IMR-90 (cell line): ENCODE data around the gene VPS72. TPM values are rescaled to one million over a fixed set of nuclear protein-coding genes. Genes with fewer than 3 reads are reported as not detected.
A peak's percentile ranks its signal among the peaks of the same experiment; 100 is the strongest.

Experiments used
- ATAC-seq: fragments of 200-7000 bp; cut with Tn5 transposase; 2 replicates; pipeline ENCODE4 v1.9.1; 2020; ENCODE audit warnings: low read depth, mild to moderate bottlenecking, moderate library complexity
- BruUV-seq: library from RNA; stranded (reverse); fragments of 400-500 nt; replicated peaks from 2 replicates; lab custom pipeline; 2021; lab: Mats Ljungman, UMichigan
- CTCF ChIA-PET: fragments of 300-600 bp; formaldehyde crosslinking; extraction: SDS; loops from one replicate; lab custom pipeline; 2021; ENCODE audit warnings: antibody characterized with exemption; lab: Yijun Ruan, JAX
- POLR2A ChIA-PET: fragments of 300-600 bp; sonication (Branson Sonifier 250); formaldehyde crosslinking; loops from one replicate; lab custom pipeline; 2022; ENCODE audit warnings: antibody characterized with exemption; ENCODE audit not compliant: unreplicated experiment; lab: Charles Lee
- DNase-seq: peaks from one replicate; pipeline ENCODE4 v3.0.0; 2013
- H2AFZ ChIP-seq: replicated peaks from 2 replicates; pipeline ENCODE3; 2013; ENCODE audit warnings: low read length, mild to moderate bottlenecking; ENCODE audit not compliant: poor library complexity
- H2AK5ac ChIP-seq: 2 replicates; pipeline ENCODE4 v1.6.1; 2013; ENCODE audit warnings: low read depth, low read length, inconsistent platforms
- H2AK9ac ChIP-seq: replicated peaks from 2 replicates; pipeline ENCODE3; 2013; ENCODE audit warnings: mild to moderate bottlenecking, low read depth, low read length, moderate library complexity; ENCODE audit not compliant: poor library complexity
- H2BK120ac ChIP-seq: 2 replicates; pipeline ENCODE4 v1.6.1; 2013; ENCODE audit warnings: low read depth, low read length, inconsistent platforms
- H2BK15ac ChIP-seq: 3 replicates; pipeline ENCODE4 v1.6.1; 2013; ENCODE audit warnings: low read depth, low read length, inconsistent platforms
- H2BK20ac ChIP-seq: 2 replicates; pipeline ENCODE4 v1.6.1; 2013; ENCODE audit warnings: low read depth, mild to moderate bottlenecking, inconsistent platforms, low read length, moderate library complexity
- H2BK5ac ChIP-seq: 2 replicates; pipeline ENCODE4 v1.6.1; 2013; ENCODE audit warnings: mild to moderate bottlenecking, low read depth, low read length, inconsistent platforms; ENCODE audit not compliant: poor library complexity, severe bottlenecking
- H3K14ac ChIP-seq: replicated peaks from 2 replicates; pipeline ENCODE4 v1.6.1; 2013; ENCODE audit warnings: low read depth, low read length, inconsistent platforms
- H3K18ac ChIP-seq: 2 replicates; pipeline ENCODE4 v1.6.1; 2013; ENCODE audit warnings: low read depth, low read length, control low read depth
- H3K23ac ChIP-seq: 2 replicates; pipeline ENCODE4 v1.6.1; 2013; ENCODE audit warnings: low read depth, low read length, inconsistent platforms
- H3K27ac ChIP-seq: 2 replicates; pipeline ENCODE4 v1.5.1; 2013; ENCODE audit warnings: mild to moderate bottlenecking, control low read depth, low read length; ENCODE audit not compliant: insufficient read depth
- H3K27me3 ChIP-seq: 2 replicates; pipeline ENCODE4 v1.6.1; 2013; ENCODE audit warnings: low read length; ENCODE audit not compliant: control insufficient read depth, insufficient read depth
- H3K36me3 ChIP-seq: 2 replicates; pipeline ENCODE4 v1.6.1; 2013; ENCODE audit warnings: low read length, mixed read lengths; ENCODE audit not compliant: control insufficient read depth, insufficient read depth
- H3K4ac ChIP-seq: 2 replicates; pipeline ENCODE4 v1.6.1; 2013; ENCODE audit warnings: low read depth, low read length, inconsistent platforms
- H3K4me1 ChIP-seq: 2 replicates; pipeline ENCODE4 v1.6.1; 2013; ENCODE audit warnings: low read length, mixed read lengths; ENCODE audit not compliant: control insufficient read depth, insufficient read depth
- H3K4me2 ChIP-seq: 2 replicates; pipeline ENCODE4 v1.6.1; 2013; ENCODE audit warnings: low read depth, mild to moderate bottlenecking, control low read depth, low read length, moderate library complexity
- H3K4me3 ChIP-seq: 2 replicates; pipeline ENCODE4 v1.5.1; 2013; ENCODE audit warnings: low read depth, mild to moderate bottlenecking, control low read depth, low read length, moderate library complexity; ENCODE audit not compliant: insufficient read depth
- H3K56ac ChIP-seq: 2 replicates; pipeline ENCODE4 v1.6.1; 2013; ENCODE audit warnings: low read length, inconsistent platforms; ENCODE audit not compliant: insufficient read depth; ENCODE audit errors: extremely low read depth
- H3K79me1 ChIP-seq, 2 experiments: 2 replicates each; pipeline ENCODE4 v1.6.1; 2013; ENCODE audit warnings: low read length in 2 of 2, inconsistent platforms in 1 of 2, low read depth in 1 of 2
- H3K9ac ChIP-seq: 2 replicates; pipeline ENCODE4 v1.6.1; 2013; ENCODE audit warnings: low read depth, low read length, control low read depth
- H3K9me1 ChIP-seq: 2 replicates; pipeline ENCODE4 v1.6.1; 2013; ENCODE audit warnings: low read length, inconsistent platforms; ENCODE audit not compliant: insufficient read depth
- H3K9me3 ChIP-seq: 2 replicates; pipeline ENCODE4 v1.6.1; 2013; ENCODE audit warnings: low read length; ENCODE audit not compliant: control insufficient read depth, insufficient read depth
- H4K20me1 ChIP-seq: 2 replicates; pipeline ENCODE4 v1.6.1; 2013; ENCODE audit warnings: low read length, inconsistent platforms; ENCODE audit not compliant: insufficient read depth
- H4K5ac ChIP-seq: 2 replicates; pipeline ENCODE4 v1.6.1; 2013; ENCODE audit warnings: mild to moderate bottlenecking, low read depth, low read length, control low read depth
- H4K8ac ChIP-seq, 2 experiments: 2 replicates each; pipeline ENCODE4 v1.6.1; 2013; ENCODE audit warnings: low read depth in 2 of 2, low read length in 2 of 2, control low read depth in 1 of 2, inconsistent platforms in 1 of 2
- H4K91ac ChIP-seq: 2 replicates; pipeline ENCODE4 v1.6.1; 2013; ENCODE audit warnings: low read depth, low read length, inconsistent platforms; ENCODE audit not compliant: insufficient read depth
- CEBPB ChIP-seq: IDR thresholded peaks from 2 replicates; pipeline ENCODE4 v1.6.1; 2012; ENCODE audit warnings: low read depth, low read length, improper control_type of control experiment
- MAFK ChIP-seq: IDR thresholded peaks from 2 replicates; pipeline ENCODE4 v1.6.1; 2012; ENCODE audit warnings: low read depth, low read length, improper control_type of control experiment
- NFE2L2 ChIP-seq: fragments of 150-350 bp; IDR thresholded peaks from 2 replicates; pipeline ENCODE4 v1.6.1; 2016; ENCODE audit warnings: low read depth, mild to moderate bottlenecking, low read length
- POLR2A ChIP-seq: IDR thresholded peaks from 2 replicates; pipeline ENCODE4 v1.6.1; 2012; ENCODE audit warnings: mild to moderate bottlenecking, low read depth, low read length
- RAD21 ChIP-seq: IDR thresholded peaks from 2 replicates; pipeline ENCODE4 v1.6.1; 2012; ENCODE audit warnings: low read length, improper control_type of control experiment
- RCOR1 ChIP-seq: IDR thresholded peaks from 2 replicates; pipeline ENCODE4 v1.6.1; 2012; ENCODE audit warnings: mild to moderate bottlenecking, low read length, improper control_type of control experiment; ENCODE audit not compliant: insufficient replicate concordance
- RFX5 ChIP-seq: IDR thresholded peaks from 2 replicates; pipeline ENCODE4 v1.8.0; 2012; ENCODE audit warnings: low read depth, mild to moderate bottlenecking, low read length, moderate library complexity
- WGBS, 2 experiments: methylation state at CpG; one replicate each; pipeline versions ENCODE4 v1.1.5 to v1.1.7; 2013; ENCODE audit warnings: missing lambda C conversion rate in 2 of 2; ENCODE audit not compliant: insufficient read length in 1 of 2; ENCODE audit errors: extremely low coverage in 2 of 2; 5-methylcytosine and 5-hydroxymethylcytosine counted together
- dilution Hi-C: fragments of 300-500 bp; cut with HindIII; formaldehyde crosslinking; loops from one replicate; pipeline ENCODE4 v1.14.3; 2018; ENCODE audit warnings: low sequenced_read_pairs; ENCODE audit not compliant: unreplicated experiment
- in situ Hi-C: fragments of 300-500 bp; cut with MboI; formaldehyde crosslinking; loops from 3 replicates; pipeline ENCODE4 v1.14.3; 2019; ENCODE audit warnings: low sequenced_read_pairs, inconsistent platforms, mixed read lengths
- intact Hi-C: fragments of 100-400 bp; cut with micrococcal nuclease; formaldehyde crosslinking; loops from 2 replicates; pipeline ENCODE4 v1.10.0; 2022
- polyA plus RNA-seq, 3 experiments: library from polyadenylated mRNA; depleted of rRNA; stranded (reverse); fragments of >200 nt; gene quantifications; 2 replicates each; pipeline ENCODE4 v1.2.3, GENCODE V29; 2012; ENCODE audit warnings: low replicate concordance in 1 of 3
- total RNA-seq: library from RNA; depleted of rRNA; stranded (reverse); fragments of >200 nt; gene quantifications from 2 replicates; pipeline ENCODE4 v1.2.3, GENCODE V29; 2012

Gene VPS72
- total and polyA plus RNA-seq, 2 of the 4 experiments (the other 2 are of a cell fraction) = 51.3 to 62.3 TPM

- no peak overlapping the region for H2AK9ac ChIP-seq
- no peak overlapping the region for H2BK120ac ChIP-seq
- H2BK20ac ChIP-seq = peak overlapping the region; percentile 0; the same call in 1 of the 2 replicates
- H3K27ac ChIP-seq = no peak overlapping the region
- in situ Hi-C loops (loop anchor here (10.0 kb wide), 1 partner anchor 211 kb away; no protein-coding TSS in a partner anchor), dilution Hi-C loops (no loop called here), intact Hi-C loops (no loop called here)
- TF ChIP-seq CEBPB (no peak), NFE2L2 (no peak), MAFK (no peak), RAD21 (no peak), RFX5 (no peak), POLR2A (no peak), RCOR1 (no peak)
- H3K23ac ChIP-seq = no peak overlapping the region
- peaks cover 2% of the 10 kb centered on the region; the same call in 1 of the 2 replicates for H3K4me1 ChIP-seq
- H3K18ac ChIP-seq = no peak overlapping the region
- no peaks in the 10 kb centered on the region for H3K36me3 ChIP-seq
- no peak overlapping the region for H4K91ac ChIP-seq
- no peak overlapping the region for H2BK5ac ChIP-seq
- H3K14ac ChIP-seq = no peak overlapping the region
- H3K9me3 ChIP-seq = no peaks in the 10 kb centered on the region
- H3K79me1 ChIP-seq = peaks cover 8 to 28% of the 10 kb centered on the region in 2 experiments
- H3K27me3 ChIP-seq = no peaks in the 10 kb centered on the region
- WGBS, 2 experiments = no CpG with 5 or more reads among the region's 1 CpG
- H3K9me1 ChIP-seq = 0 out of 2 replicates have a peak, but pooled peaks cover 3% of the 10 kb centered on the region
- H3K4me2 ChIP-seq = no peak overlapping the region
- no TSS peak for BruUV-seq
- no peak overlapping the region for H4K8ac ChIP-seq
- no peak overlapping the region for H3K56ac ChIP-seq
- no peak overlapping the region for H3K9ac ChIP-seq
- H3K4me3 ChIP-seq = no peak overlapping the region
- H4K5ac ChIP-seq = no peak overlapping the region
- ChIA-PET CTCF (no interaction called here), POLR2A (no interaction called here)
- no peak overlapping the region for H2AK5ac ChIP-seq
- no peak overlapping the region for H2BK15ac ChIP-seq
- DNase-seq (no peak), ATAC-seq (no peak)
- H2AFZ ChIP-seq = no peak overlapping the region
- no peaks in the 10 kb centered on the region for H4K20me1 ChIP-seq
- H3K4ac ChIP-seq = no peak overlapping the region
Observed at GRCh38 chr1:151193856-151194255, 3.9 kb upstream of the VPS72 start.
